NT2/D1 (cell line): ENCODE results near the gene TMEM269.

ENCODE experiments used
- SUZ12 ChIP-seq: IDR thresholded peaks from 2 replicates; pipeline ENCODE4 v1.6.1; 2011; ENCODE audit not compliant: insufficient read length, insufficient read depth; ENCODE audit errors: extremely low read depth
- YY1 ChIP-seq: IDR thresholded peaks from 2 replicates; pipeline ENCODE4 v1.6.1; 2011; ENCODE audit not compliant: insufficient read length, insufficient read depth
- ZNF274 ChIP-seq: IDR thresholded peaks from 2 replicates; pipeline ENCODE4 v1.6.1; 2011; ENCODE audit warnings: mild to moderate bottlenecking, low read depth, low read length

GRCh38 chr1:42735477-42736105 lies 49.2 kb upstream of the TMEM269 start:
- no peak for TF ChIP-seq ZNF274
- TF ChIP-seq YY1 = no peak
- TF ChIP-seq SUZ12 = no peak
